ENCODE results near the gene PDPR.
"Not testable (repeated sequence)": the region's sequence is repeated elsewhere in the genome, so short reads cannot be mapped to it uniquely, and the experiment has no call there.

Gene PDPR

DNA sequence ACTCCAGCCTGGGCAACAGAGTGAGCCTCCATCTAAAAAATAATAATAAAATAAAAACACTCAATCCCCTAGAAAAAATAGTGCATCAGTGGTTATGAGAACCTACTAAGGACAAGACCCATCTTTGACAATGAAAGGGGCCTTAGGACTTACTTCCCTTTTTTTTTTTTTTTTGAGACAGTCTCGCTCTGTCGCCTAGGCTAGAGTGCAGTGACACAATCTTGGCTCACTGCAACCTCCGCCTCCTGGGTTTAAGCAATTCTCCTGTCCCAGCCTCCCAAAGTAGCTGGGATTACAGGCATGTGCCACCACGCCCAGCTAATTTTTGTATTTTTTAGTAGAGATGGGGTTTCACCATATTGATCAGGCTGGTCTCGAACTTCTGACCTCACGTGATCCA lies 2.0 kb upstream of the PDPR start:
- peak overlapping the region; percentile 50 for H3K27ac Mint-ChIP-seq
- ATAC-seq (ENCODE audit: low read depth) (peak; percentile 40), DNase-seq (ENCODE audit: low spot score in 2 of 2) (peak in 1 of 2 donors; percentile 22)
- not testable (repeated sequence) for H3K36me3 Mint-ChIP-seq, H3K4me3 Mint-ChIP-seq, H3K9me3 Mint-ChIP-seq, H3K4me1 Mint-ChIP-seq, H3K27me3 Mint-ChIP-seq

DNA sequence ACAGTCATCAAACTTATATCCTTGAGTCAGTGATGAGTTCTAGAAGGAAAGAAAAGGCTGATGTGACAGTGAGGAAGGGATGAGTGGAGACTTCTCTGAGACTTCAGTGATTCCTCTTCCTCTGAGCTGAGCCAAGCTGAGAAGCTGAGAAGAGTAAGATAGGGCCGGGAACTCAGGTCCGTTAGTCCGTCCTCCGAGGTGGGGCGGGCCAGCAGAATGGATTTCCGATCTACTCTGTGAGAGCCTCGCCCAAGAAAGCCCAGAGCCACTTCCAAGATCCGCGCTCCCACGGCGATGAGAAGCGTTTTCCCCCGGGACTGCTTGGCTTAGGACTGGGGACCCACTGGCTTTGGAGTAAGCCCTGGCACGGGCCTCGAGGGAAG lies 542 bp upstream of the PDPR start:
- peaks cover 17% of the 10 kb centered on the region for H3K4me1 Mint-ChIP-seq
- DNase-seq (ENCODE audit: low spot score in 2 of 2); H3K9me3 Mint-ChIP-seq; H3K36me3 Mint-ChIP-seq; H3K27me3 Mint-ChIP-seq: not testable (repeated sequence)
- peak overlapping the region; percentile 92 for H3K4me3 Mint-ChIP-seq
- peak; percentile 5 for ATAC-seq (ENCODE audit: low read depth)
- peak overlapping the region; percentile 91 for H3K27ac Mint-ChIP-seq

DNA sequence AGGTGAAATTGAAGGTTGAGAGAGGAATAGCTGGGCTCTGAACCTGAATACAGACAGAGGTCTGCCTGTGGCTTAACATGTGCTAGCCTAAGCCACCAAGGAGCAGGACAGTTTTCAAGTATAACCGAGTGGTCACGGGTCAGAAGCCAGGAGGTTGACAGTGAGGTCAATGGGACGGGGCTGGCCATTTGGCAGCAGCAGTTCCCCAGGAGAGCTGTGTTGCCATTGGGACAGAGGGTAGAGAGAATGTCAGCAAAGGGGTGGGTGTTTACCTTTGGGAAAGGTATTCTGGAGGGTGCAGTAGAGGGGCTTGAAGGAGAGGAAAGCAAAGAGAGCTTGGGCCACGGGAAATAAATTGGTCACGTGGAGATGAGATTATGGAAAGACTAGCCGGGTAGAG lies 4.2 kb downstream of the PDPR start:
- Mint-ChIP-seq H3K27ac (peak overlapping the region; percentile 18), H3K36me3 (peaks cover 25% of the 10 kb centered on the region), H3K4me1 (peaks cover 18% of the 10 kb centered on the region)
- not testable (repeated sequence) for H3K27me3 Mint-ChIP-seq; DNase-seq (ENCODE audit: low spot score in 2 of 2); H3K4me3 Mint-ChIP-seq; H3K9me3 Mint-ChIP-seq; ATAC-seq (ENCODE audit: low read depth)

DNA sequence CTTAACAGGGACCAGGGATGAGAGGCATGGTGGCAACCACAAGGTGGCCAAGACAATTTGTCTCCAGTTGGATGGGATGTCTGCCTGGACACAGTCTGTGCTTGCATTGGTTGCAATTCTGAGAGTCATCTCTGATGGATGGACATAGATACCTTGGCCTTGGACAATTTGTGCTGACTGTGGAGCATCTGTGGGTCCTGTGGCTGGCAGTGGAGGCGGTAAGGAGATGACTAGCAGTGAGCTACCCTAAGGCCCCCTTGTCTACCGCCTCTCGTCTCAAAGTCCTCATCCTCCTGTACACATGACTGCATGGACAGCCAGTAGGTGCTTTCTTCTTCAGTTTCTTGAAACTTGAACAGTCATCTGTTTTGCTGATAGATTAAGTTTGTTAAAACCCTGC lies 4.6 kb downstream of the PDPR start:
- Mint-ChIP-seq H3K27ac (peak overlapping the region; percentile 18), H3K36me3 (peaks cover 25% of the 10 kb centered on the region), H3K4me1 (peaks cover 18% of the 10 kb centered on the region)
- H3K27me3 Mint-ChIP-seq; ATAC-seq (ENCODE audit: low read depth); H3K9me3 Mint-ChIP-seq; DNase-seq (ENCODE audit: low spot score in 2 of 2); H3K4me3 Mint-ChIP-seq: not testable (repeated sequence)

DNA sequence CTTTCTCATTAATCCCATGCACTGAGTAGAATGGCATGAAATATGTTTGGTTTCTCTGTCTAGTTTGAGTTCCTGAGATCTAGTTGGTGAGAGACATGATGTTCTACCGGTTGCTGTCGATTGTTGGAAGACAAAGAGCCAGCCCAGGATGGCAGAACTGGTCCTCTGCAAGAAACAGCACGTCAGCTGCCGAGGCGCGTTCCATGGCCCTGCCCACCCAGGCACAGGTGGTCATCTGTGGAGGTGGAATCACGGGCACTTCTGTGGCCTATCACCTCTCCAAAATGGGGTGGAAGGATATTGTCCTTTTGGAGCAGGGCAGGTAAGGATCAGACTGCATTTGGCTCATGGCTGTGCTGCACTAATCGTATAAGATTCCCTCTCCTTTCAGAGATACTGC lies 6.3 kb downstream of the PDPR start:
- H3K27ac Mint-ChIP-seq; H3K4me3 Mint-ChIP-seq; H3K27me3 Mint-ChIP-seq; ATAC-seq (ENCODE audit: low read depth); H3K9me3 Mint-ChIP-seq; DNase-seq (ENCODE audit: low spot score in 2 of 2): not testable (repeated sequence)
- Mint-ChIP-seq H3K4me1 (peaks cover 15% of the 10 kb centered on the region), H3K36me3 (peaks cover 28% of the 10 kb centered on the region)

DNA sequence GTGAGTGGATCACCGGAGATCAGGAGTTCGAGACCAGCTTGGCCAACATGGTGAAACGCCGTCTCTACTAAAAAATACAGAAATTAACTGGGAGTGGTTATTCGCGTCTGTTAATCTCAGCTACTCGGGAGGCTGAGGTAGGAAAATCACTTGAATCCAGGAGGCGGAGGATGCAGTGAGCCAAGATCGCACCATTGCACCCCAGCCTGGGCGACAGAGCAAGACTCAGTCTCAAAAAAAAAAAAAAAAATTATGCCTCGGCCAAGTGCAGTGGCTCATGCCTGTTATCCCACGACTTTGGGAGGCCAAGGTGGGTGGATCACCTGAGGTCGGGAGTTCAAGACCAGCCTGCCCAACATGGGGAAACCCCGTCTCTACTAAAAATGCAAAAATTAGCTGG lies 9.7 kb downstream of the PDPR start:
- H3K36me3 Mint-ChIP-seq: peaks cover 28% of the 10 kb centered on the region
- not testable (repeated sequence) for H3K4me3 Mint-ChIP-seq; H3K9me3 Mint-ChIP-seq; H3K4me1 Mint-ChIP-seq; H3K27me3 Mint-ChIP-seq; ATAC-seq (ENCODE audit: low read depth); H3K27ac Mint-ChIP-seq; DNase-seq (ENCODE audit: low spot score in 2 of 2)

DNA sequence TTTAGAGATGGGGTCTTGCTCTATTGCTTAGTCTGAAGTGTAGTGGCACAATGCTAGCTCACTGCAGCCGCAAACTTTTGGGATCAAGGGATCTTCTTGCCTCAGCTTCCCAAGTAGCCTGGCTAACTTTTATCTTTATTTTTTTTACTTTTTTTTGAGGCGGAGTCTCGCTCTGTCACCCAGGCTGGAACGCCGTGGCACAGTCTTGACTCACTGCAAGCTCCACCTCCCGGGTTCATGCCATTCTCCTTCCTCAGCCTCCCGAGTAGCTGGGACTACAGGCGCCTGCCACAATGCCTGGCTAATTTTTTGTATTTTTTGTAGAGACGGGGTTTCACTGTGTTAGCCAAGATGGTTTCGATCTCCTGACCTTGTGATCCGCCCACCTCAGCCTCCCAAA lies 12.1 kb downstream of the PDPR start:
- H3K4me3 Mint-ChIP-seq; H3K27ac Mint-ChIP-seq; H3K9me3 Mint-ChIP-seq; H3K27me3 Mint-ChIP-seq; DNase-seq (ENCODE audit: low spot score in 2 of 2); ATAC-seq (ENCODE audit: low read depth); H3K4me1 Mint-ChIP-seq: not testable (repeated sequence)
- H3K36me3 Mint-ChIP-seq: peaks cover 29% of the 10 kb centered on the region

DNA sequence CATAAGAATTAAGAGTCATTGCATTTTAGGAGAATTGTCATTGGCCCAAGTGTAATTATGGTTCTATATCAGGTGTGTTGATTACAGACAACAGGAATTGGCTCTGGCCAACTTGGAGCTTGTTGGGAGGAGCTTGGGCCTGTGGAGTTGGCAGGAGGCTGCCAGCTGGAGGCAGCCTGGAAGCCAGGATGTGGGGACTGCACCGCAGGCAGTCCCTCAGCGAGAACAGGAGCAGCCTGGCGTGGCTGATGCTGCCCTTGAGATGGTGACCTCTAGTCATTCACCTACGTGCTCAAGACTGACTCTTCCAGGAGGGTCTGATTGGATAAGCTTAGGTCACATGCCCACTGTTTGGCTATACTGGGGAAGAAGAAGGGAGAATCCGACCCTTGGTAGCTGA lies 13.6 kb downstream of the PDPR start:
- not testable (repeated sequence) for H3K4me1 Mint-ChIP-seq; H3K4me3 Mint-ChIP-seq; H3K27ac Mint-ChIP-seq; H3K27me3 Mint-ChIP-seq; DNase-seq (ENCODE audit: low spot score in 2 of 2); ATAC-seq (ENCODE audit: low read depth); H3K9me3 Mint-ChIP-seq
- peaks cover 24% of the 10 kb centered on the region for H3K36me3 Mint-ChIP-seq

DNA sequence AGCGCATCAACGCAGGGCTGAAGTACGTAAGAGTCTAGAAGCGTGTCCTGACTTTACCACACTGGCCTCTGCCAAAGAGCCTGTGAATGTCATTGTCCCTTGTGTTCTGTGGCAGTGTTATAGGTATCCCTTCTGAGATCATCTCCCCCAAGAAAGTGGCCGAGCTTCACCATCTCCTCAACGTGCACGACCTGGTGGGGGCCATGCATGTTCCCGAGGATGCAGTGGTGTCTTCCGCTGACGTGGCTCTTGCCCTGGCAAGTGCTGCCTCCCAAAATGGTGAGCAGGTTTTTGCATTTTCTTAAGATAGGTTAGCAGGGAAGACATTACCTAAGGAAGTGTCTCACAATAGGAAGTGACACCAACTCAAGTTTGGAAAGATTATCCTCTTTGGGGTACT lies 14.7 kb downstream of the PDPR start:
- not testable (repeated sequence) for H3K9me3 Mint-ChIP-seq; ATAC-seq (ENCODE audit: low read depth); H3K4me3 Mint-ChIP-seq; H3K4me1 Mint-ChIP-seq; H3K27me3 Mint-ChIP-seq; H3K27ac Mint-ChIP-seq; DNase-seq (ENCODE audit: low spot score in 2 of 2)
- H3K36me3 Mint-ChIP-seq: peaks cover 24% of the 10 kb centered on the region

DNA sequence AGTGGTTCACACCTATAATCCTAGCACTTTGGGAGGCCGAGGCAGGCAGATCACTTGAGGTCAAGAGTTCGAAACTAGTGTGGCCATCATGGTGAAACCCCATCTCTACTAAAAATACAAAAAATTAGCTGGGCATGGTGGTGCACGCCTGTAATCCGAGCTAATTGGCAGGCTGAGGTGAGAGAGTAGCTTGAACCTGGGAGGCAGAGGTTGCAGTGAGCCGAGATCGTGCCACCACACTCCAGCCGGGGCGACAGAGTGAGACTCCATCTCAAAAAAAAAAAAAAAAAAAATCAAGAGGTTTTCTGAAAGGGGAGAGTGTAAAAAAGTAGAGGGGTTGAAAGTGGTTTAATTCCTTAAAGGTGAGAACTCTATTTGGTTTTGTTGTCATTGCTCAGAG lies 21.7 kb downstream of the PDPR start:
- H3K4me1 Mint-ChIP-seq; H3K27me3 Mint-ChIP-seq; ATAC-seq (ENCODE audit: low read depth); H3K27ac Mint-ChIP-seq; H3K9me3 Mint-ChIP-seq; DNase-seq (ENCODE audit: low spot score in 2 of 2); H3K4me3 Mint-ChIP-seq: not testable (repeated sequence)
- peaks cover 22% of the 10 kb centered on the region for H3K36me3 Mint-ChIP-seq

DNA sequence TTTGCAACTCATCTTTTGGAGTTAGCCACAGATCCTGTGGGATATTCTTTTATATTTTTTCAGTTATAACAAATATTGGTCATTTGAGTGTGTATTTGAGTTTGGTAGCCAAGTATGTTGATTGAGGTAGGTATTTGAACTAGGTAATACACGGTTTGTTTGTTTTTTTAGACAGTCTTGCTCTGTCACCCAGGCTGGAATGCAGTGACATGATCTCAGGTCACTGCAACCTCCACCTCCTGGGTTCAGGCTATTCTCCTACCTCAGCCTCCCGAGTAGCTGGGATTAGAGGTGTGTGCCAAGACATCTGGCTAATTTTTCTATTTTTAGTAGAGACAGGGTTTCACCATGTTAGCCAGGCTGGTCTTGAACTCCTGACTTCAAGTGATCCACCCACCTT lies 22.5 kb downstream of the PDPR start:
- not testable (repeated sequence) for H3K27me3 Mint-ChIP-seq; H3K4me3 Mint-ChIP-seq; ATAC-seq (ENCODE audit: low read depth); H3K9me3 Mint-ChIP-seq; H3K4me1 Mint-ChIP-seq; DNase-seq (ENCODE audit: low spot score in 2 of 2); H3K27ac Mint-ChIP-seq
- H3K36me3 Mint-ChIP-seq: peaks cover 21% of the 10 kb centered on the region

DNA sequence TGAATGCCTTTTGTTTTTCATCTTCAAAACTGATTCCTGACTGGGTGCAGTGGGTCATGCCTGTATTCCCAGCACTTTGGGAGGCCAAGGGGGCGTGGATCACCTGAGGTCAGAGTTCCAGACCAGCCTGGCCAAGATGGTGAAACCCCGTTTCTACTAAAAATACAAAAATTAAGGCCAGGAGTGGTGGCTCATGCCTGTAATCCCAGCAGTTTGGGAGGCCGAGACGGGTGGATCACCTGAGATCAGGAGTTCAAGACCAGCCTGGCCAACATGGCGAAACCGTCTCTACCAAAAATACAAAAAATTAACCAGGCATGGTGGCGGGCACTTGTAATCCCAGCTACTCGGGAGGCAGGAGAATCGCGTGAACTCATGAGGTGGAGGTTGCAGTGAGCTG lies 28.6 kb downstream of the PDPR start:
- H3K36me3 Mint-ChIP-seq: peaks cover 13% of the 10 kb centered on the region
- not testable (repeated sequence) for ATAC-seq (ENCODE audit: low read depth); H3K27me3 Mint-ChIP-seq; DNase-seq (ENCODE audit: low spot score in 2 of 2); H3K4me3 Mint-ChIP-seq; H3K9me3 Mint-ChIP-seq; H3K27ac Mint-ChIP-seq; H3K4me1 Mint-ChIP-seq

DNA sequence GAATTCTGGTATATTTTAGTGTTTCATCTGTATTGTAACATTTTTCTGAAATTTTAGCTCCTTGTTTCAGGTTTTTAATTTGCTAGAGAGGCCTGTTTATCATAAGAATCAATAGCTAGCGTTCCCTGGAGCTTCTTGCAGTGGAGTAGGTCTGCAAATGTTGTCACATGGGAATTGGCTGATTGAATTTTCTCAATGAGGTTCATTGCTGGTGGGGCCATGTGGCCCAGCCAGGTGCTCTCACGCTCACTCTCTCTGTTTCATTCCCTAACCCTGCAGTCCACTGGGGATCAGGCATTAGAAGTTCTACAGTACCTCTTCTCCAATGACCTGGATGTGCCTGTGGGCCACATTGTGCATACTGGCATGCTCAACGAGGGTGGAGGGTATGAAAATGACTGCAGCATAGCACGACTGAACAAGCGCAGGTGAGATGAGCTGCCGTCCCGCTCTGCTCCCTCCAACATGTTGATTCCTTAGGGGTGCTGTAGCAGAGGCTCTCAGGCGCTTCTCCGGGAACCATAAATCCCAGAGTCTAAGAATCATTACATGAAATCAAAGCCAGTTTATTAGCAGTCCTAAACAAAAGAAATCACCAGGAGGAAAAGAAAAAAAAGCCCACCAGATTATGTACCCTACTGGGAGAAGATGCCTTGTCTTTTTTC lies 29.2 kb downstream of the PDPR start:
- H3K27me3 Mint-ChIP-seq; H3K9me3 Mint-ChIP-seq; DNase-seq (ENCODE audit: low spot score in 2 of 2); H3K4me1 Mint-ChIP-seq; H3K4me3 Mint-ChIP-seq; H3K27ac Mint-ChIP-seq; ATAC-seq (ENCODE audit: low read depth): not testable (repeated sequence)
- peaks cover 16% of the 10 kb centered on the region for H3K36me3 Mint-ChIP-seq

DNA sequence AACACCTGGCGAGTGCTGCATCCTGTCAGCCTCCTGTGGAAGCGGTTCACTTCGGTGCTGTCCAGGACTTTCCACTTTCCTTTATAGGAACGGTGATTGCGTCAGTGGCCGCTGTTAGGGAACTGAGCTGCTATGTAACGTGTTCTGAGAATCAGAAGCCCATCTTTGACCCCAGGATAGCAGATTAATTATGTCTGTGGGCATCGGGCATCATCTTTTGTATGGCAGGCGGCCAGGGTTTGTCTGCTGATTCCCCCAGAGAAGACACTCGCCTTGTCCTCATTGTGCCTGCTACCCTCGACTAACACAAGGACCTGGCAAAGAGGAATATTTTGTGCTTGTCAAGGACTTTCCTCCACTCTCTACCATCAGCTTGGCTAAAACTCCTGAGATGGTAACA lies 33.7 kb downstream of the PDPR start:
- not testable (repeated sequence) for H3K4me1 Mint-ChIP-seq; ATAC-seq (ENCODE audit: low read depth); H3K4me3 Mint-ChIP-seq; H3K27ac Mint-ChIP-seq; H3K27me3 Mint-ChIP-seq; DNase-seq (ENCODE audit: low spot score in 2 of 2); H3K9me3 Mint-ChIP-seq
- H3K36me3 Mint-ChIP-seq: peaks cover 34% of the 10 kb centered on the region

DNA sequence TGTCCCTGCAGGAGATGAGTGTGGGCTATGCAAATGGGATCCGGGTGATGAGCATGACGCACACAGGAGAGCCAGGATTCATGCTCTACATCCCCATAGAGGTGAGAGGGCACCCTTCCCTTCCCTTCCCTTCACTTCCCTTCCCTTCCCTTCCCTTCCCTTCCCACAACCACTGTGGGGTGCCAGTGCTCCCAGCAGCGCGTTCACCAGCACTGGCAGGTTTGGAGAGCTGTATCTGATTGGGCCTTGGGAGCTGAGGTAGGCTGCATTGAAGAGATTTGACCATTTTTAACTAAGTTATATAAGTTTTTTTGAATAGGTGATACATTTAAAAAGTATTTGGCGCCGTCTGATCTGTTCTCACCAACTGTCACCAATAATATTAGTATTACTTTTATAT lies 34.3 kb downstream of the PDPR start:
- H3K36me3 Mint-ChIP-seq: peaks cover 36% of the 10 kb centered on the region
- DNase-seq (ENCODE audit: low spot score in 2 of 2); H3K27me3 Mint-ChIP-seq; ATAC-seq (ENCODE audit: low read depth); H3K4me1 Mint-ChIP-seq; H3K9me3 Mint-ChIP-seq; H3K27ac Mint-ChIP-seq; H3K4me3 Mint-ChIP-seq: not testable (repeated sequence)

Data from memory B cell (primary cell).